GM12872 (cell line): Measurements from ENCODE around the gene THAP7.

Experiments used
- CTCF ChIP-seq: IDR thresholded peaks from 3 replicates; pipeline ENCODE4 v1.5.1; 2011; ENCODE audit warnings: low read depth, mild to moderate bottlenecking, low read length, moderate library complexity; ENCODE audit not compliant: insufficient read depth

Gene THAP7

GRCh38 chr22:20983081-20983771 is 18.7 kb downstream of the THAP7 start:
- TF ChIP-seq CTCF, result no peak

- TF ChIP-seq CTCF, result no peak
Observed at GRCh38 chr22:20982563-20982882, 19.4 kb downstream of the THAP7 start.

DNA sequence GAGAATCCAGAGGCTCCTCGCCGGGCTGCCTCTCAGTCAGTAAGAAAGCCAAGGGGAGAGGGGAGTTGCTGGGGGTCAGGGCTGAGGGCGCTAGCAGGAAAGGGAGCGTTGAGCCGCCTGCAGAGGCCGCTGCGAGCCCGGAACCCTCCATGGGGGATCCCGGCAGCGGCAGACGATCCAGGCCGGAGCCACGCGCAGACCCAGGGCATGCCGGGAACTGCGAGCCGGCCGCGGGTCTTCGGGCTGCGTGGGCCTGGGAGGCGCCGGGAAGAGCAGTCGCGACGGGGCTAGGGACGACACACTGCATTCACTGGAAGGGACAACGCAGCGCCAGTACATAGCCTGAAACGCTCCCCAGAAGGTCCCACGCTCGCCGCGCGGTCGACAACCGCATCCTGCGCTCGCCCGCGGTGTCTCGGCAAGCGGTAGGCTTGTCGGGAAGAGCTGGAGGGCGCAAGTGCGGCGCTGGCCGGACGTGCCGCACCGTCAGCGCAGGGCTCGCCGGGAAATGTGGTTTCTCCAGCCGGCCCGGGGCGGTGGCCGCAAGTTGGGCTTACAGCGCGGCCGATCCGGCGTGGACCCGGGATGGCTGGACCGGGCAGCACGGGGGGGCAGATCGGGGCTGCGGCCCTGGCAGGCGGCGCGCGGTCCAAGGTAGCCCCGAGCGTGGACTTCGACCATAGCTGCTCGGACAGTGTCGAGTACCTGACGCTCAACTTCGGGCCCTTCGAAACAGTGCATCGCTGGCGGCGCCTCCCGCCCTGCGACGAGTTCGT is 19.9 kb downstream of the THAP7 start, which contains the start of gene LZTR1:
Gene LZTR1, plus strand, starts transcription at position 511 of the 776 bp plus-strand sequence. Its CDS starts 75 bp downstream, at position 586.
- peak; percentile 75 for TF ChIP-seq CTCF

DNA sequence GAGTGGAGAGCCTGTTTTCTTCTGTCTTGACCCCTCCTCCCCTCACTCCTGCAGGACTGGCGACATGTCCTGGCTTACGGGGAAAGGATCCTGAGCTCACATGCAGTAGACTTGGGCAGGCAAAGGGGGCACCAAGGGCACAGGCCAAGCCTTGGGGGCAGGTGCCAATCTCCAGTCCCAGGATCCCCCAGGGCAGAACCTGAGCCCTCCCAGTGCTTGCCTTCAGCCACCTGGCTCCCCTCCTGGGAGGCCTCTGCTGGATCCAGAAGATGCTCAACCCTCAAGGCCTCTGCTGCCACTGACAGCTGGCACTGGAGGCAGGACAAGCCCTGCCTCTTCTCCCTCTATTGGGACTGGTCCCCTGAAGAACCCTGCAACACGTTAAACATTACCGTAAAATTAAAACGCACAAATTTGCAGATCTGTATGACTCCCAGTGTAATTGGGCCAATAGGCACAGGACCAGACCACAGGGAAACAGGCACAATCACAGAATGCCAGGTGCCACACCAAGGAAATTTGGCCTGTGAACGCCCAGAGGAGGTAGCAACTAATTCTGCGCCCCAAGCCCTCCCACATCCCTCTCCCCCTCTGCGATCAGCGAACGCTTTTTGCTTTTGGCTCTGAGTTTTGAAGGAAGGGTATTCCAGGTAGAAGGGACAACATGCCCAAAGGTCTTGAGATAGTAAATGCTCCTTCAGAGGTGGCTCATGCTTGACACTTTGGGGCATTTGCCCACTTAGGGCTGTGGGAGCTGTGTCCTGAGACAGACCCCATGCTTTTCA is 20.8 kb downstream of the THAP7 start:
- TF ChIP-seq CTCF, result no peak

GRCh38 chr22:20980523-20980922 is 21.4 kb downstream of the THAP7 start:
- TF ChIP-seq CTCF, result no peak

- TF ChIP-seq CTCF, result no peak
Observed at GRCh38 chr22:20979940-20980453, 21.9 kb downstream of the THAP7 start.

DNA sequence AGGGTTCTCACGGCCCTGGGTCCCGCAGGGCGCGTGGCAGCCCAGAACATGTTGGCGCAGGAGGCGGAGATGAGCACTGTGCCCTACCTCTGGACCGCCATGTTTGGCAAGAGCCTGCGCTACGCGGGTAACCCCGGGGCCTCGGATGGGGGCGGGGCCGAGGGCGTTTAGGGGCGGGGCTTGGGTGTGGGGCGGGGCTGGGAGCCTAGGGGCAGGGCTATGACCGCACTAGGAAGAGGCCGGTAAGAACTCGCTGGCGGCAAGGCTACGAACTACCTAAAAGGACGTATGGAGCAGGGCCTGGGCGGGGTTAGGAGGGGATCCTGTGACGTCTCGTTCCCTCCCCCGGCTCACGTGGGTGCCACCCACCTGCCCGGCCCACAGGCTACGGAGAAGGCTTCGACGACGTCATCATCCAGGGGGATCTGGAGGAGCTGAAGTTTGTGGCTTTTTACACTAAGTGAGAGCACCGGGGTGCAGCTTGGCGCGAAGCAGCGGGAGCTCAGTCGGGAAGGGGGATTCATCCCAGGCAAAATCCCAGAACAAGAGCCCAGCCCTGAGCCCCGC is 22.6 kb downstream of the THAP7 start:
- no peak for TF ChIP-seq CTCF
